ENCODE data around the gene SOS1.
"Not testable (repeated sequence)": the region's sequence is repeated elsewhere in the genome, so short reads cannot be mapped to it uniquely, and the experiment has no call there.

The SOS1 gene

DNA sequence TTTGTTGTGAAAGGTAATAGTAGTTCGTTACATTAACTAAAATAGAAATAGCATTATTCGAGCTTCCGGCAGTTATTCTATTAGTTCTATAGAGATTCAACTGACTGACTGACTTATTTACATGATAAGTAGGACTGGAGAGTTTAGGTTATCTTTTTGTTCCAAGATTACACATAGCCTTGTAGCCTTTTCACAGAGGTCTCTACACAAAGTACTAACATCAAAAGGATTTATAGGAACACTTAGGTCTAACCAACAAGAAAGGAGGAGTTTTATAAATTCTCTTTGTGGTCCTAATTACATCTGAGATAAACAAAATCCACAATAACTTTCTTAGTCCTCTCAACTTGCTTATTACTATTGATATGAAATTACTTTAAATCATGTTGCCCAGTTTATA, 62.8 kb downstream of the SOS1 start:
- Histone ChIP-seq H3K27ac (replicated peaks) (no peak overlapping the region), H3K4me3 (replicated peaks; ENCODE audit: insufficient read depth, low read length) (no peak overlapping the region), H3K27me3 (ENCODE audit: insufficient read depth, poor library complexity, severe bottlenecking) (no peaks in the 10 kb centered on the region)
- DNase-seq (ENCODE audit: low read depth in 1 of 2, low spot score in 1 of 2) = no peak
- TF ChIP-seq GABPA (IDR thresholded peaks at IDR 0.05; ENCODE audit: low read depth) (no peak), SPI1 (IDR thresholded peaks at IDR 0.05; ENCODE audit: borderline replicate concordance, low read depth) (no peak), POLR2AphosphoS5 (IDR thresholded peaks at IDR 0.05; ENCODE audit: low read depth) (no peak)
- TF ChIP-seq, protein P1, sequence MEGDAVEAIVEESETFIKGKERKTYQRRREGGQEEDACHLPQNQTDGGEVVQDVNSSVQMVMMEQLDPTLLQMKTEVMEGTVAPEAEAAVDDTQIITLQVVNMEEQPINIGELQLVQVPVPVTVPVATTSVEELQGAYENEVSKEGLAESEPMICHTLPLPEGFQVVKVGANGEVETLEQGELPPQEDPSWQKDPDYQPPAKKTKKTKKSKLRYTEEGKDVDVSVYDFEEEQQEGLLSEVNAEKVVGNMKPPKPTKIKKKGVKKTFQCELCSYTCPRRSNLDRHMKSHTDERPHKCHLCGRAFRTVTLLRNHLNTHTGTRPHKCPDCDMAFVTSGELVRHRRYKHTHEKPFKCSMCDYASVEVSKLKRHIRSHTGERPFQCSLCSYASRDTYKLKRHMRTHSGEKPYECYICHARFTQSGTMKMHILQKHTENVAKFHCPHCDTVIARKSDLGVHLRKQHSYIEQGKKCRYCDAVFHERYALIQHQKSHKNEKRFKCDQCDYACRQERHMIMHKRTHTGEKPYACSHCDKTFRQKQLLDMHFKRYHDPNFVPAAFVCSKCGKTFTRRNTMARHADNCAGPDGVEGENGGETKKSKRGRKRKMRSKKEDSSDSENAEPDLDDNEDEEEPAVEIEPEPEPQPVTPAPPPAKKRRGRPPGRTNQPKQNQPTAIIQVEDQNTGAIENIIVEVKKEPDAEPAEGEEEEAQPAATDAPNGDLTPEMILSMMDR (IDR thresholded peaks at IDR 0.05; ENCODE audit: insufficient read depth, low read length) = no peak
- TF ChIP-seq, protein P2, sequence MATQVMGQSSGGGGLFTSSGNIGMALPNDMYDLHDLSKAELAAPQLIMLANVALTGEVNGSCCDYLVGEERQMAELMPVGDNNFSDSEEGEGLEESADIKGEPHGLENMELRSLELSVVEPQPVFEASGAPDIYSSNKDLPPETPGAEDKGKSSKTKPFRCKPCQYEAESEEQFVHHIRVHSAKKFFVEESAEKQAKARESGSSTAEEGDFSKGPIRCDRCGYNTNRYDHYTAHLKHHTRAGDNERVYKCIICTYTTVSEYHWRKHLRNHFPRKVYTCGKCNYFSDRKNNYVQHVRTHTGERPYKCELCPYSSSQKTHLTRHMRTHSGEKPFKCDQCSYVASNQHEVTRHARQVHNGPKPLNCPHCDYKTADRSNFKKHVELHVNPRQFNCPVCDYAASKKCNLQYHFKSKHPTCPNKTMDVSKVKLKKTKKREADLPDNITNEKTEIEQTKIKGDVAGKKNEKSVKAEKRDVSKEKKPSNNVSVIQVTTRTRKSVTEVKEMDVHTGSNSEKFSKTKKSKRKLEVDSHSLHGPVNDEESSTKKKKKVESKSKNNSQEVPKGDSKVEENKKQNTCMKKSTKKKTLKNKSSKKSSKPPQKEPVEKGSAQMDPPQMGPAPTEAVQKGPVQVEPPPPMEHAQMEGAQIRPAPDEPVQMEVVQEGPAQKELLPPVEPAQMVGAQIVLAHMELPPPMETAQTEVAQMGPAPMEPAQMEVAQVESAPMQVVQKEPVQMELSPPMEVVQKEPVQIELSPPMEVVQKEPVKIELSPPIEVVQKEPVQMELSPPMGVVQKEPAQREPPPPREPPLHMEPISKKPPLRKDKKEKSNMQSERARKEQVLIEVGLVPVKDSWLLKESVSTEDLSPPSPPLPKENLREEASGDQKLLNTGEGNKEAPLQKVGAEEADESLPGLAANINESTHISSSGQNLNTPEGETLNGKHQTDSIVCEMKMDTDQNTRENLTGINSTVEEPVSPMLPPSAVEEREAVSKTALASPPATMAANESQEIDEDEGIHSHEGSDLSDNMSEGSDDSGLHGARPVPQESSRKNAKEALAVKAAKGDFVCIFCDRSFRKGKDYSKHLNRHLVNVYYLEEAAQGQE (IDR thresholded peaks at IDR 0.05; ENCODE audit: insufficient replicate concordance, low read depth) = no peak

DNA sequence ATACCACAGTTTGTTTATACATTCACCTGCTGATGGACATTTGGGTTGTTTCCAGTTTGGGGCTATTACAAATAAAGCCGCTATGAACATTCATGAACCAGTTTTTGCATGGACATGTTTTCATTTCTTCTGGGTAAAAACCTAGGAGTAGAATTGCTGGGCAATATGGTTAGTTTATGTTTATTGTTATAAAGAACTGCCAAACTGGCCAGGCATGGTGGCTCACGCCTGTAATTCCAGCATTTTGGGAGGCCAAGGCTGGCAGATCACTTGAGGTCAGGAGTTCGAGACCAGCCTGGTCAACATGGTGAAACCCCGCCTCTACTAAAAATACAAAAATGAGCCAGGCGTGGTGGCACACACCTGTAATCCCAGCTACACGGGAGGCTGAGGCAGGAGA, 68.2 kb downstream of the SOS1 start:
- H3K27me3 ChIP-seq (ENCODE audit: insufficient read depth, poor library complexity, severe bottlenecking); H3K4me3 ChIP-seq (replicated peaks; ENCODE audit: insufficient read depth, low read length); DNase-seq (ENCODE audit: low read depth in 1 of 2, low spot score in 1 of 2); H3K27ac ChIP-seq (replicated peaks): not testable (repeated sequence)

DNA sequence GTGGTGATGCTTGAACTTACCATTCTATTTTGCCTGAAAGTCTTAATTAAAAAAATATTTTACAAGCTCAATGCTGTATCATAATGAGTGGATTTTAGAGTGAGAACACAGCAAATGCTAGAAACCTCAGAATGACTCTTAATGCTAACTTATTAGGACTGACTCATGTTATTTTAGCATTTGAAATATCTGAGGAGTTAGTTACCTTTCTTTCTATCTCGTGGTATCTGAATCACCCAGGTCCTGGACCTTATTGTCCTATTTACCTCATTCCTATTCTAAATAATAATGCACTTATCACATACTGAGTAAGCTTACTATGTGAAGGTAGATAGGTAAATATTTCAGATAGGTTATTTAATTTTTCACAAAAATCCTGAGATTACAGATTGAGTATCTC, 70.7 kb downstream of the SOS1 start:
- DNase-seq (ENCODE audit: low read depth in 1 of 2, low spot score in 1 of 2) = no peak
- H3K27me3 ChIP-seq (ENCODE audit: insufficient read depth, poor library complexity, severe bottlenecking) = no peaks in the 10 kb centered on the region
- H3K27ac ChIP-seq (replicated peaks) = no peak overlapping the region
- no peak overlapping the region for H3K4me3 ChIP-seq (replicated peaks; ENCODE audit: insufficient read depth, low read length)
- TF ChIP-seq, protein P2 (IDR thresholded peaks at IDR 0.05; ENCODE audit: insufficient replicate concordance, low read depth) = no peak
- TF ChIP-seq, protein P1 (IDR thresholded peaks at IDR 0.05; ENCODE audit: insufficient read depth, low read length) = no peak
- TF ChIP-seq GABPA (IDR thresholded peaks at IDR 0.05; ENCODE audit: low read depth) = no peak
- no peak for TF ChIP-seq POLR2AphosphoS5 (IDR thresholded peaks at IDR 0.05; ENCODE audit: low read depth)
- no peak for TF ChIP-seq SPI1 (IDR thresholded peaks at IDR 0.05; ENCODE audit: borderline replicate concordance, low read depth)

DNA sequence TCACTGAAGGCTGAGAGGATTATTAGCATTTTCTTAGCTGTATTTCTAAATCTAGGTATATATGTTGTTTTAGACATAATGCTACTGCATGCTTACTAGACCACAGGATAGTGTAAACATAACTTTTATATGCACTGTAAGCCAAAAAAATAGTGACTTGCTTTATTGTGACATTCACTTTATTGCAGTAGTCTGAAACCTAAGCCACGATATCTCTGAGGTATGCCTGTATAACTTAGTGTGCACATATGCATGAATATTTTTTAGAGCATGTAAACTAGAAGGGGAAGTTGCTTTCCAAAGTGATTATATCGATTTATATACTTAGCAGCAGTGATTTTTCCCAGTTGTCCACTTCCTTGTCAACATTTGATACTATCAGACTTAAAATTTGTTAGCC, 81.8 kb downstream of the SOS1 start:
- DNase-seq (ENCODE audit: low read depth in 1 of 2, low spot score in 1 of 2) = no peak
- Histone ChIP-seq H3K4me3 (replicated peaks; ENCODE audit: insufficient read depth, low read length) (no peak overlapping the region), H3K27ac (replicated peaks) (no peak overlapping the region), H3K27me3 (ENCODE audit: insufficient read depth, poor library complexity, severe bottlenecking) (no peaks in the 10 kb centered on the region)
- no peak for TF ChIP-seq GABPA (IDR thresholded peaks at IDR 0.05; ENCODE audit: low read depth)

DNA sequence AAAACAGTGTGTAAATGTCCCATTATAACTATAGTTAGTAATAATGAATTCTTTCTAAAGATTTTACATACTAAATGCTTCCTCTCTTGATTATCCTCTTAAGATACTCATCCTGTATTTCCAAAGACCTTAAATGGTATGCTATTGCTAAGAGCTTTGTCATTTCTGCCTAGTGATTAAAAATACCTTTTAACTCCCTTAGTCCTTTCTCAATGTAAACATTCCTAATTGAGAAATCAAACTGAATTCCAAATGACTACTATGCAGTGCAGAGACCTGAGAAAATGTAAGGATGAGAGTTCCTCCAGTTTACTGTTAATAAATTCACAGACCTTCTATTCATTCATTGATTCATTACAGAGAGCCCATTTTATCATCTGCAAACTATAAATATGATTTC, 86.9 kb downstream of the SOS1 start:
- Histone ChIP-seq H3K27ac (replicated peaks) (no peak overlapping the region), H3K4me3 (replicated peaks; ENCODE audit: insufficient read depth, low read length) (no peak overlapping the region), H3K27me3 (ENCODE audit: insufficient read depth, poor library complexity, severe bottlenecking) (no peaks in the 10 kb centered on the region)
- no peak for TF ChIP-seq POLR2AphosphoS5 (IDR thresholded peaks at IDR 0.05; ENCODE audit: low read depth)
- TF ChIP-seq, protein P1 (IDR thresholded peaks at IDR 0.05; ENCODE audit: insufficient read depth, low read length) = no peak
- no peak for TF ChIP-seq GABPA (IDR thresholded peaks at IDR 0.05; ENCODE audit: low read depth)
- no peak for DNase-seq (ENCODE audit: low read depth in 1 of 2, low spot score in 1 of 2)
